GM03348 (cell line): ENCODE measurements around the gene CHST11.

Source experiments
- DNase-seq: peaks from one replicate; pipeline ENCODE4 v3.0.0; 2012; ENCODE audit warnings: low spot score

Gene CHST11

DNA sequence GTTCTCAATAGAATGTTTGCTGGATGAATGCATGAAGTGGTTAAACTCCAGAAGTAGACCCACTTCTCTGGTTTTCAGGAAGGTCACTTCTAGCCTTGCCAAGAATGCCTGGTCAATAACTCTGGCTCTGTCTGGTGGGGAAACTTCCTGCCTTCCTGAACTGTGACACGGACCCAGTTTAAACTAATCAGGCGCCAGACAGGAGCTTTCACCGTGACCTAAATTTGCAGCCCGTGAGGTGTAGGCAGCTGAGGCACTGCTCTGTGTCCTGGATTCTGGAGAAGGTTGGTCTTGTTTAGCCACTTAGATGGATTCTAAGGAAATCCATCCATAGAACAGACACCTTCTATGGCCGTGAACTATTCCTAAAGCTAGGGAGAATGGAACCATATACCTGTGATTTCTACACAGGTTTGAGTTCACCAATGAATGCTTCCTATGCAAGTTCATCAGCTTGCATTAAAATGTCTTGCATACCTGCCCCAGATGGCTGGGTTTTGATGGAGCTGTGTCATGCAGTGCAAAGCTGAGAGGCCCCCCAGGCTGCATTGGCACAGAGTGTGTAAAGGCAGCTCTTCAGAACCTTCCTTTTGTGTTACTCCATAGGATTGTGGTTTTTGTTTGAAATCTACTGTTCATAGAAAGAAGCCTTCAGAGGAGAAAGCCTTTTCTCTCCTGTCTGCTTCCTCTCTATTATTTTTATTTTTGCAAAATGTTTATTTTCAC lies 4.4 kb downstream of the CHST11 start:
- no peak for DNase-seq

DNA sequence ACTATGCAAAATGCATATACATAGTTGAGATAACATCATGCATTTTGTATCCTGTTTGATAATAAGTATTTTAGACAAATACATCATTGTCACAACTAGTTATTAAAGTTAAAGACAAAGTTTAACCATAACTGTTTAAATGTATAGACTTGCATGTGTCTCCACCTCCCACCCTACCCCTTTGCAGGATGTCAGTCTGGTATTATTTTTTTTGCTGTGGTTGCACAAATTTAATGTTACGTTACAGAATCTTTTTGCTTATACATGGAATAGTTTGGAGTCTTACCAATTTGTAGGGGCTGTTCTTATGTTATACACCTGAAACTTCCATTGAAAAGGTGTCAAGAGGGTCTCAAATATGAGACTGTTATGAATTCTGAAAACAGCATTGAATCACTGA lies 5.6 kb downstream of the CHST11 start:
- DNase-seq = no peak

DNA sequence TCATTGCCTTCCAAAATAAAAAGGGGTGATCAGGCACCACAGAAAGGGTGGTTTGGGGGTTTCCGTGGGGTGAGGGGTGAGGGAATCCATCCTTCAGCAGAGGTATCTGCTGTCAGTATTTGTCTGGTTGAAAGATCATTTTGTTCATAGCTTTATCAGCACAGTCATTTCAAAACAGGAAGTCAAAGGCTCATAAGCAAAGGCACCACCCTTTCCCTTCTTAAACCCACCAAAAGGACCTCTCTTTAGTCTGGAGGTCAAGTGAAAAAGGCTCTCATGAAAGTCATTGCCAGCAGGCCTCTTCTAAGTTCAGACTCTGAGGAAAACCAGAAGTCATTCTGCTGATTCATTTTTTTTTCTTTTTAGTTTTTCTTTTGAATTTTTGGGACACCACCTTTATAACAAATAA lies 6.2 kb downstream of the CHST11 start:
- DNase-seq = no peak

GRCh38 chr12:104463368-104463767 lies 6.6 kb downstream of the CHST11 start:
- DNase-seq = no peak

- no peak for DNase-seq
These were observed 8.2 kb downstream of the CHST11 start for GRCh38 chr12:104464899-104465298.

GRCh38 chr12:104466709-104467345 lies 10.1 kb downstream of the CHST11 start:
- DNase-seq = no peak

DNA sequence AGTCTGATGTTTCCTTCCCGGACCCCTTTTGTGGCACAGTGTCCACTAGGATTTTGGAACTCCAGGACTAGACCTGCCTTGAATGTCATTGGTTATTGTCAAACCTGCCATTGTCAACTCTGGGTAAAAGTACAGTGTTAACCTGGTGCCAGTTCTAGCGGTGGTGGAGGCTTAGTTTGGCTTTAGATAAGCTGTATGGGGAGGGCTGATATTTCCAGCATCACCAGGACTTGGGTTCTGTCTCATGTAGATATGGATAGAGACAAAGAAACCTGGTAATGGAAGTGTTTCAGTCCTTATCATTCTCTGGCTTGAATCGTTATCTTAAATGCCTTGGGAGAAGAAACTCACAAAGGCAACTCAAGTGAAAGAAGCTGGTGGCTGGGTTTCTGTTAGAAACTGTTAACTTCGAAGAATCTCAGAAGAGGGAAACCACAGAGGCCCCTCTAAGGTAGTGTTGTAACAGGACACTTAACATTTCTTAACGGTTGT lies 10.6 kb downstream of the CHST11 start:
- DNase-seq = no peak

DNA sequence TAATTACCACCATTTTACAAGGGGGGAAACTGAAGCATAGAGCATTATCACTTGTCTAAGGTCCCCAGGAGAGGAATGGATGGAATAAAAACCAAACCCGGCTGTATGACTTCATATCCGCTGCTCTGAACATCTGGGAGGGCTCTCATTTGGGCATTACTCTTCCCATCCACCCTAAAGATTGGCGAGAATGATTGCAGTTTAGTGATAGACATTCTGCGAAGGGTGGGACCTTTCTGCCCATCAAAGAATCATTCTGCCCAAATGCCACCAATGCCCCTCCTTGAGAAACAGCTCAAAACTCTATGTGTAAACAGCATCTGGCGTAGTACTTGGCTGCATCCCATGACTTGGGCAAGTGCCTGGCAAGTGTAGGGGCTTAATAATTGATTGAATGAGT lies 11.6 kb downstream of the CHST11 start:
- DNase-seq = no peak

- no peak for DNase-seq
These were observed 12.3 kb downstream of the CHST11 start for GRCh38 chr12:104469066-104469465.

- DNase-seq = no peak
These were observed 12.8 kb downstream of the CHST11 start for GRCh38 chr12:104469523-104469922.

GRCh38 chr12:104470521-104470920 lies 13.8 kb downstream of the CHST11 start:
- DNase-seq = no peak

- DNase-seq = no peak
These were observed 14.6 kb downstream of the CHST11 start for GRCh38 chr12:104471336-104471735.

GRCh38 chr12:104472748-104473147 lies 16.0 kb downstream of the CHST11 start:
- DNase-seq = no peak

- DNase-seq = no peak
These were observed 16.7 kb downstream of the CHST11 start for GRCh38 chr12:104473374-104473983.

- no peak for DNase-seq
These were observed 18.5 kb downstream of the CHST11 start for GRCh38 chr12:104475271-104475670.

DNA sequence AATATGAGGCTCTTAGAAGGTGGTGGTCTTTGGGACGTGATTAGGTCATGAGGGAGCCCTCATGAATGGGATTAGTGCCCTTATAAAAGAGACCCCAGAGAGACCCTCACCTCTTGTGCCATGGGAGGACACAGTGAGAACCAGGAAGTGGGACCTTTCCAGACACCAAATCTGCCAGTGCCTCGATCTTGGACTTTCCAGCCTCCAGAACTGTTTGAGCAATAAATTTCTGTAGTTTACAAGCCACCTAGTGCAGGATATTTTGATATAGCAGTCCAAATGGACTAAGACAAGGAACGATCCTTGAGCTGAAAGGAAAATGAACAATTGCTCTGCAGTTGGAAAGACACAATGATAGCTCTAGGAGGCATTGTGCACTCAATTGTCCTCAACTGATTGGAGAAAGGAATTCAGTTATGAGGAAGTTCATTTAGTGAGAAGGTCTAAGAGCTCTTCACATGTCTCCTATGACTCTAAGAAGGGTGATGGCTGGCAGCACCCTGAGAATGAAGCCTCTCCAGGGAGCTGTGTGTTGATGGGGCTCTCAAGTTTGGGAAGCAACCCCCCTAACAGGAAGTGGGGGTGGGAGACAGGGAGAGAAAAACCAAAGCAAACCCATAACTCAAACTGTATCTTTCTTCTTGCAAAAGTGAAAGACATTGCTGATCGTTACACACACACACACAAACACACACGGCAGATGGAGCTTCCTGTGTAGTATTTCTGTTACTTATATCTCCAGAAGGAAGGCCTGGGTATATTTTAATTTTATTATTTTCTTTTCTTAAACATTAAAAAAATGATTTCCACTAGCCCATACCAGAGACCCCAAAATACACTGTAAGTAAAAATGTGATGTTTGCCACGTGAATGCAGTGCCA lies 21.0 kb downstream of the CHST11 start:
- DNase-seq = no peak

- DNase-seq = no peak
These were observed 21.8 kb downstream of the CHST11 start for GRCh38 chr12:104478396-104479122.

- no peak for DNase-seq
These were observed 22.4 kb downstream of the CHST11 start for GRCh38 chr12:104479123-104479662.

GRCh38 chr12:104480012-104480411 lies 23.3 kb downstream of the CHST11 start:
- DNase-seq = no peak

DNA sequence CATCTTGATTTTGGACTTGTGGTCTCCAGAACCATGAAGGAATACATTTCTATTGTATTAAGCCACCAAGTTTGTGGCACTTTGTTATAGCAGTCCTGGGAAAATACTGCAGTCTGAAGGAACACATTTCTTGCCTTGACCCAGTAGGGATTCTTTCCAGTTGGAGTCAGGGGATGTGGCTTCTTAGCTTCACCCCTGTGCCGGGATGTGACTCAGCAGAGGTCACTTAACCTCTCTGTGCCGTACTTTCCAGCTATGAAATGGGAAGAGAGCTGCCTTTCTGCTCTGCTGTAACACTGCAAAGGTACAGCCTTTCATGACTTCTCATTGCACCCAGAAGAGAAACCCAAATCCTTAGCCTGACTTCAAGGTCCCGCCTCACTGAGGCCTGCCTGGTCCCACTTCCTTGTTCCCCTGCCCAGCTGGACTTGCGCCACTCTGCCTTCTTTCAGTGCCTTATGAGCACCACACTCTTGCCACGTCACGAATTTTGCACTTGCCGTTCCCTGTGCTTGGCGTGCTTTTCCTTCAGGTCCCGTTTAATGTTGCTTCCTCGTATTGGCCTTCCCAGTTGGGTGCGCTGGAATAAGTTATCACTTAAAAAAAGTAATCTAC lies 24.2 kb downstream of the CHST11 start:
- peak; percentile 32 for DNase-seq

- DNase-seq = no peak
These were observed 25.4 kb downstream of the CHST11 start for GRCh38 chr12:104482113-104482512.
